Measurements from ENCODE around the gene UNC5A.

DNA sequence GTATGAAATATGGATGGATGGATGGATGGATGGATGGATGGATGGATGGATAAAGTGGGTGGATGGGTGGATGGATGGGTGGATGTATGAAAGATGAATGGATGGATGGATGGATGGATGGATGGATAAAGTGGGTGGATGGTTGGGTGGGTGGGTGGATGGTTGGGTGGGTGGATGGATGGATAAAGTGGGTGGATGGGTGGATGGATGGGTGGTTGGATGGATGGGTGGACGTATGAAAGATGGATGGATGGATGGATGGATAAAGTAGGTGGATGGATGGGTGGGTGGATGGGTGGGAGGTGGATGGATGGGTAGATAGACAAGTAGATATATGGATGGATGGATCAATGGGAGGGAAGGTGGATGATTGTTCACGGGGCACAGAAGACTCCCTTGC is 19.0 kb downstream of the UNC5A start:
- TF ChIP-seq, protein P1, sequence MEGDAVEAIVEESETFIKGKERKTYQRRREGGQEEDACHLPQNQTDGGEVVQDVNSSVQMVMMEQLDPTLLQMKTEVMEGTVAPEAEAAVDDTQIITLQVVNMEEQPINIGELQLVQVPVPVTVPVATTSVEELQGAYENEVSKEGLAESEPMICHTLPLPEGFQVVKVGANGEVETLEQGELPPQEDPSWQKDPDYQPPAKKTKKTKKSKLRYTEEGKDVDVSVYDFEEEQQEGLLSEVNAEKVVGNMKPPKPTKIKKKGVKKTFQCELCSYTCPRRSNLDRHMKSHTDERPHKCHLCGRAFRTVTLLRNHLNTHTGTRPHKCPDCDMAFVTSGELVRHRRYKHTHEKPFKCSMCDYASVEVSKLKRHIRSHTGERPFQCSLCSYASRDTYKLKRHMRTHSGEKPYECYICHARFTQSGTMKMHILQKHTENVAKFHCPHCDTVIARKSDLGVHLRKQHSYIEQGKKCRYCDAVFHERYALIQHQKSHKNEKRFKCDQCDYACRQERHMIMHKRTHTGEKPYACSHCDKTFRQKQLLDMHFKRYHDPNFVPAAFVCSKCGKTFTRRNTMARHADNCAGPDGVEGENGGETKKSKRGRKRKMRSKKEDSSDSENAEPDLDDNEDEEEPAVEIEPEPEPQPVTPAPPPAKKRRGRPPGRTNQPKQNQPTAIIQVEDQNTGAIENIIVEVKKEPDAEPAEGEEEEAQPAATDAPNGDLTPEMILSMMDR (IDR thresholded peaks at IDR 0.05): no peak
- no peak for TF ChIP-seq POLR2A (IDR thresholded peaks at IDR 0.05)

All from heart left ventricle (tissue), 13 donors.